NCI-H128 (cell line): Measurements from ENCODE around the gene ZNF670.
"Not testable (repeated sequence)": the region's sequence is repeated elsewhere in the genome, so short reads cannot be mapped to it uniquely, and the experiment has no call there.

ENCODE experiments used
- DNase-seq: peaks from one replicate; lab custom pipeline; 2025; ENCODE audit not compliant: unreplicated experiment; lab: John Stamatoyannopoulos, UW

ZNF670 gene

GRCh38 chr1:247047702-247048101, 30.9 kb downstream of the ZNF670 start:
- DNase-seq, result no peak

GRCh38 chr1:247047260-247047659, 31.4 kb downstream of the ZNF670 start:
- no peak for DNase-seq

DNA sequence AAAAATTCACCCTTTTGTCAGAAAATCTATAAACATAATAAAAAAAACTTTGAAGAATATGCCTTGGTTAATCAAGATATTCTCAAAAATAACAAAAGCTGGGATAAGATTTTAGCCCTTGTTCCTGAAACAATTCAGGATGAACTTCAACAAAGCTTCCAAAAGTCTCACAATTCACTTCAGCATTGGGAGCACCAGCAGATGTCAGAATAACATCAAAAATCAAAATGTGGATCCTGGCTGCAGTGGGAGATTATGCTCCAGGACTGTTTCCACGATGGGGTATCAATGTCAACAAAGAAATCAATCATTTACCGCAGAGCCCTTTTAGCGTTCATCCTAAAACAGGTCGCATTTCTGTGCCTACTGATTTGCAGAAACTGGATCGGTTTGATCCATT, 35.2 kb downstream of the ZNF670 start:
- DNase-seq, result no peak

- DNase-seq, result no peak
Measured at GRCh38 chr1:247037511-247038320, 40.9 kb downstream of the ZNF670 start.

DNA sequence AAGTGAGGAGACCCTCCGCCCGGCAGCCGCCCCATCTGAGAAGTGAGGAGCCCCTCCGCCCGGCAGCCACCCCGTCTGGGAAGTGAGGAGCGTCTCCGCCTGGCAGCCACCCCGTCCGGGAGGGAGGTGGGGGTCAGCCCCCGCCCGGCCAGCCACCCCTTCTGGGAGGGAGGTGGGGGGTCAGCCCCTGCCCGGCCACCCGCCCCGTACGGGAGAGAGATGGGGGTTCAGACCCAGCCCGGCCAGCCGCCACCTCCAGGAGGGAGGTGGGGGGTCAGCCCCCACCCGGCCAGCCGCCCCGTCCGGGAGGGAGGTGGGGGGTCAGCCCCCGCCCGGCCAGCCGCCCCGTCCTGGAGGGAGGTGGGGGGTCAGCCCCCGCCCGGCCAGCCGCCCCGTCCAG, 46.3 kb downstream of the ZNF670 start:
- DNase-seq, result not testable (repeated sequence)
